HG03378 (cell line): ENCODE results near the gene TTK.
"Not testable (repeated sequence)": the region's sequence is repeated elsewhere in the genome, so short reads cannot be mapped to it uniquely, and the experiment has no call there.

ENCODE experiments used
- ATAC-seq: cut with Tn5 transposase; IDR thresholded peaks from one replicate; pipeline ENCODE4 v1.9.1; 2021; ENCODE audit warnings: mild to moderate bottlenecking, moderate library complexity; ENCODE audit not compliant: unreplicated experiment

Gene TTK

DNA sequence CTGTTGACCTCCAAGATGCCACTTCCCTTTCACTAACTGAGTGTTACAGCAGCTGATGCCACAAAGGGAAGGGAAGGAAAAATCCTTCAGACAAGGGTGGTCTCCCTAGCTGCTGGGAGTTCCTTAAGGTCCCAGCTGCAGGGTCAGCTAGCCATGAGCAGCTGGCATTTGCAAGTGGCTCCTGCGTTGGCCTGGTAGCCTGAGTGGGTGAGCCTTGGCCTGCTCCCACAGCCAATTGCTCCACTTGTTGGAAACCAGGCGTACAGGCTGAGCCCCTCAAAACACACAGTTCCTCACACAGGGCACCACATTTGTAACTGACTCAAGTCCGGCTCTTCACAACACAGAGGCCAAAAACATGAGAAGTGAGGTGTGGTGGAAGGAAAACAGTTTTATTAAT lies 16.7 kb downstream of the TTK start:
- no peak for ATAC-seq

- no peak for ATAC-seq
Observed at GRCh38 chr6:80021591-80021990, 17.1 kb downstream of the TTK start.

- ATAC-seq = no peak
Observed at GRCh38 chr6:80022803-80023202, 18.4 kb downstream of the TTK start.

GRCh38 chr6:80028589-80028988 lies 24.1 kb downstream of the TTK start:
- no peak for ATAC-seq

GRCh38 chr6:80029470-80029869 lies 25.0 kb downstream of the TTK start:
- ATAC-seq = peak; percentile 66

DNA sequence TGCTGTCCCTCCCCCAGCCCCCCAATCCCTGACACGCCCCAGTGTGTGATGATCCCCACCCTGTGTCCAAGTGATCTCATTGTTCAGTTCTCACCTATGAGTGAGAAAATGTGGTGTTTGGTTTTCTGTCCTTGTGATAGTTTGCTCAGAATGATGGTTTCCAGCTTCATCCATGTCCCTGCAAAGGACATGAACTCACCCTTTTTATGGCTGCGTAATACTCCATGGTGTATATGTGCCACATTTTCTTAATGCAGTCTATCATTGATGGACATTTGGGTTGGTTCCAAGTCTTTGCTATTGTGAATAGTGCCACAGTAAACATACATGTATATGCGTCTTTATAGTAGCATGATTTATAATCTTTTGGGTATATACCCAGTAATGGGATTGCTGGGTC lies 43.8 kb downstream of the TTK start:
- not testable (repeated sequence) for ATAC-seq

GRCh38 chr6:80060774-80061173 lies 56.3 kb downstream of the TTK start:
- ATAC-seq = no peak

DNA sequence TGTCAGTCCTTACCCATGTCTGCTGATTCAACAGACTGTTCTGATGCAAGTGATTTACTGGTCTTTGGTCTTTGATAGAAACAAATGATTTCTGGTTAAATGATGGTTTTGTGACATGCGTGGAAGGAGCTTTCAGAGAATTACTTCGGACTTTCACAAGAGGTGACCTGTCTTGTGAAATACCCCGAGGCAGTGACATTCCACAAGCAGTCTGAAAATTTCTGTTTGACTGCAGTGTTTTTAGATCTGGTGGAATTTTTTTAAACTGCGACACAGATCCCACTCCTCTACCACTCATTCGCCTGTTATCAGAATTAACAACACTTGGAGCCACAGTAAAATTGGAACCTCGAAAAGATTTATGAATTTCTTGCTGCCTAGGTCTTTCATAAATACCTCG lies 63.7 kb downstream of the TTK start:
- not testable (repeated sequence) for ATAC-seq

DNA sequence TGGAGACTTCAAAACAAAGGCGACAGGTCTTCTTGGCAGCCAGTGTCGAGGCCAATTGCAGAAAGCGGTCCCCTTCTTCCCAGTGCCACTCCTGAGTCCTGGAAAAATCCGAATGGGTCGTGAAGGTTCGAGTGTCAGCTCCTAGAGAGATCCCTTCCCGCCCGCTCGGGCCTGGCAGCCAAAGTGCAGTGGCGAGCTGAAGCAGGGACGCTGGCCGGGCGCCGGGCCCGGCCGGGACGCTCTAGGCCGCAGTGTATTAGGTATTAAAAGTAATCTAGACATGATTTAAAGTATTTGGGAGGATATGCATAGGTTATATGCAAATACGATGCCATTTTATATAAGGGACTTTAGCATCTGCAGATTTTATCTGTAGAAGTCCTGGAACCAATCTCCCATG lies 66.0 kb downstream of the TTK start:
- ATAC-seq = not testable (repeated sequence)

DNA sequence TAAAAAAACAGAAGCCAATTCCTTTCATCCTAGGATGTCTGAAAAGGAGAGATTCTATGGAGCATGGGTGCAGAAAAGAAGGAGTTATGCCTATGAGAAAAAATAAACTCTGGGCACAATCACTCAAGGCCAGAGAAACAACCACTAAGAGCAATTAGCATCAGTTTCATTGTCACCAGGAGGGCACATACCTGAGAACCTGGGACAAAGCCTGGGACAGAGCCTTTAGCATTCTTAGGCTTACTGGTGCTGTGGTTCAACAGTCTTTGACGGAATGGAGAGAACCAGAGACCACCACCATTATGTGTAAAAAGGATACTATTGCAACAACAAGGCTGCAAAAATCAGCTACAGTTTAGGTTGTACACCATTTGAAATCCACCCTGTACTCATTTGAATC lies 72.6 kb downstream of the TTK start:
- no peak for ATAC-seq

DNA sequence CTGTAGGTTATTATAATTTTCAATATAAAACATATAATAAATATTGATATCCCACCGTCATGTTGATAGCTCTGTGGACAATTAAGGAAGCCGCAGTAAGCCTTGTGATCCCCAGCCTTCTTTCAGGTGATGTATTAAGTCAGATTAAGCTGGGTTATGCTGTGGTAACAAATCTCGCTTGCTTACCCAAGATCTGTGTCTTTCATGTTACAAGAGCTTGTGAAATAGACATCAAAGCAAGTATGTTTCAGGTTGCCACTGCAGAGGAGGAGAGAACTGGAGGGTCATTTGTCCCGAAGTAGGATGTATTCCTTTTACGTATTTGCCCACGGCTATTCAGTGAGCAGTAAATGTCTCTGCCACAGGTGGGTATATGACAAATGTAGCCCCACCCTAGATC lies 84.2 kb downstream of the TTK start:
- no peak for ATAC-seq

GRCh38 chr6:80091506-80091905 lies 87.1 kb downstream of the TTK start:
- ATAC-seq = no peak
